NB4 (cell line): Measurements from ENCODE around the gene ZNF777.

Experiments
- POLR2A ChIP-seq: IDR thresholded peaks from 2 replicates; pipeline ENCODE4 v1.6.1; 2011; ENCODE audit warnings: mild to moderate bottlenecking; ENCODE audit not compliant: insufficient read length; ENCODE audit errors: extremely low read depth
- TF ChIP-seq, protein P1 (sequence below): IDR thresholded peaks from one replicate; pipeline ENCODE4 v1.5.1; 2012; ENCODE audit warnings: low read depth, low read length
- TF ChIP-seq, protein P2 (sequence below): IDR thresholded peaks from 2 replicates; pipeline ENCODE4 v1.6.1; 2011; ENCODE audit warnings: low read depth, low read length

DNA sequence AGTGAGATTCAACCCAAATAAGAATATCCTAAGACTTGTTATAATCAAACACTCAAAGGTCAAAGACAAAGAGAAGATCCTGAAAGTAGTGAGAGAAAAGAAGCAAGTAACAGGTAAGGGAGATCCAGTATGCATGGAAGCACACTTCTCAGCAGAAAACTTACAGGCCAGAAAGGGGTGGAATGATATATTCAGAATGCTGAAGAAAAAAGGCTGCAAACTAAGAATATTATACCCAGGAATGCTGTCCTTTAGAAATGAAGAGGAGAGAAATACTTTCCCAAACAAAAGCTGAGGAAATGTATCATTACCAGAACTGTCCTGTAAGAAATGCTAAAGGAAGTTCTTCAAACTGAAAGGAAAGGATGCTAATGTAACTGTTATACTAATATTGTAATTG, 49.4 kb upstream of the ZNF777 start:
- TF ChIP-seq, protein P1, sequence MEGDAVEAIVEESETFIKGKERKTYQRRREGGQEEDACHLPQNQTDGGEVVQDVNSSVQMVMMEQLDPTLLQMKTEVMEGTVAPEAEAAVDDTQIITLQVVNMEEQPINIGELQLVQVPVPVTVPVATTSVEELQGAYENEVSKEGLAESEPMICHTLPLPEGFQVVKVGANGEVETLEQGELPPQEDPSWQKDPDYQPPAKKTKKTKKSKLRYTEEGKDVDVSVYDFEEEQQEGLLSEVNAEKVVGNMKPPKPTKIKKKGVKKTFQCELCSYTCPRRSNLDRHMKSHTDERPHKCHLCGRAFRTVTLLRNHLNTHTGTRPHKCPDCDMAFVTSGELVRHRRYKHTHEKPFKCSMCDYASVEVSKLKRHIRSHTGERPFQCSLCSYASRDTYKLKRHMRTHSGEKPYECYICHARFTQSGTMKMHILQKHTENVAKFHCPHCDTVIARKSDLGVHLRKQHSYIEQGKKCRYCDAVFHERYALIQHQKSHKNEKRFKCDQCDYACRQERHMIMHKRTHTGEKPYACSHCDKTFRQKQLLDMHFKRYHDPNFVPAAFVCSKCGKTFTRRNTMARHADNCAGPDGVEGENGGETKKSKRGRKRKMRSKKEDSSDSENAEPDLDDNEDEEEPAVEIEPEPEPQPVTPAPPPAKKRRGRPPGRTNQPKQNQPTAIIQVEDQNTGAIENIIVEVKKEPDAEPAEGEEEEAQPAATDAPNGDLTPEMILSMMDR = no peak
- TF ChIP-seq POLR2A = no peak
- TF ChIP-seq, protein P2, sequence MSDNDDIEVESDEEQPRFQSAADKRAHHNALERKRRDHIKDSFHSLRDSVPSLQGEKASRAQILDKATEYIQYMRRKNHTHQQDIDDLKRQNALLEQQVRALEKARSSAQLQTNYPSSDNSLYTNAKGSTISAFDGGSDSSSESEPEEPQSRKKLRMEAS = no peak
